SK-N-SH (cell line): ENCODE data around the gene MFN1. TPM values are rescaled to one million over a fixed set of nuclear protein-coding genes. Genes with fewer than 3 reads are reported as not detected.

ENCODE experiments used
- CTCF ChIA-PET: fragments of 300-600, 350-600 bp; formaldehyde crosslinking; extraction: SDS; loops from one replicate; lab custom pipeline; 2021; lab: Yijun Ruan, JAX
- POLR2A ChIA-PET: fragments of 350-600 bp; sonication (Branson Sonifier 250); formaldehyde crosslinking; extraction: SDS; loops from one replicate; lab custom pipeline; 2020; ENCODE audit warnings: antibody characterized with exemption, inconsistent platforms; lab: Yijun Ruan, JAX
- DNase-seq: peaks from one replicate; pipeline ENCODE4 v3.0.0; 2012
- H2AFZ ChIP-seq: fragments of 200-600 bp; sonication (generic); 2 replicates; pipeline ENCODE4 v1.8.1; 2016; ENCODE audit warnings: antibody characterized with exemption, mild to moderate bottlenecking, low read depth
- H3F3A ChIP-seq: fragments of 200-600 bp; sonication (generic); replicated peaks from 2 replicates; pipeline ENCODE3; 2016; ENCODE audit warnings: antibody characterized with exemption, mild to moderate bottlenecking; ENCODE audit not compliant: insufficient read depth
- H3K27ac ChIP-seq, 2 experiments: fragments of 200-500 bp in 1 of 2; fragments of 200-600 bp in 1 of 2; sonication (Bioruptor generic) in 1 of 2; sonication (generic), shearing (Covaris generic) in 1 of 2; 2 replicates each; pipeline versions ENCODE4 v1.5.1 to v1.6.1; 2014 to 2016; ENCODE audit warnings: low read depth in 2 of 2, inconsistent platforms in 1 of 2, low read length in 1 of 2, mild to moderate bottlenecking in 1 of 2, mixed read lengths in 1 of 2
- H3K27me3 ChIP-seq: fragments of 200-600 bp; sonication (generic), shearing (Covaris generic); 2 replicates; pipeline ENCODE4 v1.6.1; 2016; ENCODE audit warnings: mixed run types; ENCODE audit not compliant: insufficient read depth
- H3K36me3 ChIP-seq, 2 experiments: fragments of 200-500 bp in 1 of 2; fragments of 200-600 bp in 1 of 2; sonication (Bioruptor generic) in 1 of 2; sonication (generic) in 1 of 2; replicated peaks in 1 of 2; 2 replicates each; pipeline versions ENCODE3 to v1.5.1; 2014 to 2016; ENCODE audit warnings: low read length in 1 of 2, mild to moderate bottlenecking in 1 of 2; ENCODE audit not compliant: insufficient read depth in 2 of 2, control insufficient read depth in 1 of 2
- H3K4me1 ChIP-seq, 2 experiments: fragments of 200-500 bp in 1 of 2; fragments of 200-600 bp in 1 of 2; sonication (Bioruptor generic) in 1 of 2; sonication (generic), shearing (Covaris generic) in 1 of 2; 2 replicates each; pipeline versions ENCODE4 v1.5.1 to v1.6.1; 2014 to 2016; ENCODE audit warnings: low read depth in 1 of 2, low read length in 1 of 2, mixed run types in 1 of 2; ENCODE audit not compliant: insufficient read depth in 2 of 2, control insufficient read depth in 1 of 2
- H3K4me2 ChIP-seq: fragments of 200-600 bp; sonication (generic), shearing (Covaris generic); 2 replicates; pipeline ENCODE4 v1.6.1; 2017; ENCODE audit warnings: mixed run types
- H3K4me3 ChIP-seq, 2 experiments: fragments of 200-500 bp in 1 of 2; fragments of 200-600 bp in 1 of 2; sonication (Bioruptor generic) in 1 of 2; sonication (generic), shearing (Covaris generic) in 1 of 2; 2 replicates each; pipeline versions ENCODE4 v1.5.1 to v1.8.1; 2014 to 2016; ENCODE audit warnings: low read depth in 2 of 2, inconsistent platforms in 1 of 2, low read length in 1 of 2, mild to moderate bottlenecking in 1 of 2, mixed read lengths in 1 of 2, moderate library complexity in 1 of 2
- H3K79me2 ChIP-seq: fragments of 200-600 bp; sonication (generic); 2 replicates; pipeline ENCODE4 v1.8.1; 2017; ENCODE audit warnings: mild to moderate bottlenecking; ENCODE audit not compliant: insufficient read depth
- H3K9ac ChIP-seq: fragments of 200-600 bp; sonication (generic); 2 replicates; pipeline ENCODE4 v1.6.1; 2017; ENCODE audit warnings: mixed run types
- H3K9me2 ChIP-seq: fragments of 200-600 bp; sonication (generic); 2 replicates; pipeline ENCODE4 v1.6.1; 2017; ENCODE audit warnings: mixed run types
- H3K9me3 ChIP-seq: fragments of 200-600 bp; sonication (generic); 2 replicates; pipeline ENCODE4 v1.6.1; 2017; ENCODE audit warnings: mixed run types, mild to moderate bottlenecking, moderate library complexity
- H4K20me1 ChIP-seq: fragments of 200-600 bp; sonication (generic); 2 replicates; pipeline ENCODE4 v1.6.1; 2017; ENCODE audit warnings: mild to moderate bottlenecking, mixed run types; ENCODE audit not compliant: insufficient read depth
- CTCF ChIP-seq: fragments of 200-600 bp; sonication (generic); IDR thresholded peaks from 2 replicates; pipeline ENCODE4 v1.6.1; 2017; ENCODE audit warnings: antibody characterized with exemption, mild to moderate bottlenecking, moderate library complexity
- FOSL2 ChIP-seq: IDR thresholded peaks from 2 replicates; pipeline ENCODE4 v1.4.0; 2012; ENCODE audit warnings: low read depth, mild to moderate bottlenecking, moderate library complexity, borderline replicate concordance
- FOXJ3 ChIP-seq: sonication (generic); formaldehyde crosslinking; IDR thresholded peaks from 2 replicates; pipeline ENCODE4 v1.5.1; 2020; ENCODE audit warnings: mild to moderate bottlenecking, missing genetic modification reagents
- FOXM1 ChIP-seq: IDR thresholded peaks from 2 replicates; pipeline ENCODE4 v1.4.0; 2012; ENCODE audit warnings: low read depth, mild to moderate bottlenecking
- GABPA ChIP-seq: IDR thresholded peaks from 2 replicates; pipeline ENCODE4 v1.4.0; 2012; ENCODE audit warnings: low read depth, mild to moderate bottlenecking
- GATA2 ChIP-seq: sonication (generic); formaldehyde crosslinking; IDR thresholded peaks from 2 replicates; pipeline ENCODE4 v1.5.0; 2020; ENCODE audit warnings: mild to moderate bottlenecking, missing genetic modification reagents
- IRF3 ChIP-seq: fragments of 150-350 bp; IDR thresholded peaks from 2 replicates; pipeline ENCODE4 v1.6.1; 2016; ENCODE audit warnings: mild to moderate bottlenecking, low read depth, low read length
- JUND ChIP-seq: IDR thresholded peaks from 2 replicates; pipeline ENCODE4 v1.4.0; 2012
- MEF2A ChIP-seq: IDR thresholded peaks from 2 replicates; pipeline ENCODE4 v1.4.0; 2012; ENCODE audit warnings: low read depth, borderline replicate concordance
- REST ChIP-seq: IDR thresholded peaks from 2 replicates; pipeline ENCODE4 v1.6.1; 2012; ENCODE audit warnings: mild to moderate bottlenecking, low read depth, low read length, moderate library complexity
- USF1 ChIP-seq: IDR thresholded peaks from 2 replicates; pipeline ENCODE4 v1.4.0; 2012; ENCODE audit warnings: low read depth, borderline replicate concordance
- WGBS: methylation state at CpG from one replicate; pipeline ENCODE4 v1.1.6; 2017; ENCODE audit warnings: low lambda C conversion rate; 5-methylcytosine and 5-hydroxymethylcytosine counted together
- polyA plus RNA-seq, 3 experiments: library from polyadenylated mRNA; depleted of rRNA; stranded (reverse); fragments of >200 nt; gene quantifications; 2 replicates each; pipeline ENCODE4 v1.2.3, GENCODE V29; 2012

MFN1 gene
- polyA plus RNA-seq, 1 of the 3 experiments (the other 2 are of a cell fraction): 15.7 TPM

GRCh38 chr3:179398574-179399231 is 51.2 kb downstream of the MFN1 start:
- H3K9ac ChIP-seq: peak overlapping the region; percentile 38; the same call in 1 of the 2 replicates
- no peaks in the 10 kb centered on the region for H3K27me3 ChIP-seq
- CTCF ChIA-PET: interaction anchor here (0.8 kb wide), 1 partner anchor 29 kb away, joined by 3 read pairs; no protein-coding TSS in a partner anchor
- H3F3A ChIP-seq: peaks cover 15% of the 10 kb centered on the region
- H4K20me1 ChIP-seq: no peaks in the 10 kb centered on the region
- no peaks in the 10 kb centered on the region for H3K9me2 ChIP-seq
- TF ChIP-seq FOSL2: 0 out of 2 replicates have a peak, but pooled peaks have one; percentile 22
- TF ChIP-seq MEF2A: peak; percentile 59
- TF ChIP-seq JUND: no peak
- no peak for DNase-seq
- 0 out of 4 replicates have a peak, but pooled peaks cover 0 to 3% of the 10 kb centered on the region in 2 experiments for H3K4me1 ChIP-seq
- H2AFZ ChIP-seq: no peak overlapping the region
- H3K36me3 ChIP-seq: peaks cover 60 to 69% of the 10 kb centered on the region in 2 experiments
- 0 out of 2 replicates have a peak overlapping the region, but pooled peaks have one; percentile 33 for H3K4me2 ChIP-seq
- POLR2A ChIA-PET: no interaction called here
- 0 out of 4 replicates have a peak overlapping the region, but pooled peaks of 1 of the 2 experiments have one; percentile 32 for H3K4me3 ChIP-seq
- H3K27ac ChIP-seq: peak overlapping the region in 1 of 2 experiments; percentile 82; a peak in 2 of 4 replicates
- WGBS: 88% methylated on average over 2 of the region's 2 CpGs
- H3K9me3 ChIP-seq: no peaks in the 10 kb centered on the region
- peaks cover 12% of the 10 kb centered on the region; the same call in 1 of the 2 replicates for H3K79me2 ChIP-seq

GRCh38 chr3:179401561-179401960 is 54.1 kb downstream of the MFN1 start:
- H3K27ac ChIP-seq: no peak overlapping the region

More at GRCh38 chr3:179401561-179401960, 54.1 kb downstream of the MFN1 start:
- H3F3A ChIP-seq: peaks cover 19% of the 10 kb centered on the region
- H3K9me3 ChIP-seq: no peaks in the 10 kb centered on the region
- 0 out of 4 replicates have a peak, but pooled peaks cover 0 to 3% of the 10 kb centered on the region in 2 experiments for H3K4me1 ChIP-seq
- TF ChIP-seq REST: no peak
- TF ChIP-seq FOXM1: no peak
- no peak for TF ChIP-seq FOXJ3 (CRISPR knock-in tag)
- TF ChIP-seq GATA2 (CRISPR knock-in tag): no peak
- no peak for TF ChIP-seq CTCF
- TF ChIP-seq IRF3: no peak
- no peak for TF ChIP-seq GABPA
- TF ChIP-seq USF1: no peak
- TF ChIP-seq, all 33 proteins: peak for 0
- Histone ChIP-seq H3K79me2 (peaks cover 6% of the 10 kb centered on the region; the same call in 1 of the 2 replicates), H4K20me1 (no peaks in the 10 kb centered on the region), H2AFZ (no peak overlapping the region), H3K9me2 (no peaks in the 10 kb centered on the region), H3K27me3 (no peaks in the 10 kb centered on the region), H3K9ac (no peak overlapping the region), H3K36me3 (peaks cover 61 to 72% of the 10 kb centered on the region in 2 experiments), H3K4me3 (no peak overlapping the region), H3K4me2 (no peak overlapping the region)
- DNase-seq: no peak
- ChIA-PET CTCF (interaction anchor here (0.6 to 1.5 kb wide), 3 partner anchors 11 to 373 kb away, joined by 3 read pairs; no protein-coding TSS in a partner anchor), POLR2A (no interaction called here)
- WGBS: 95% methylated on average over 3 of the region's 3 CpGs
